Medulla oblongata (tissue), 1 donor: ENCODE measurements around the gene APOO.

Experiments
- DNase-seq: peaks from one replicate; pipeline ENCODE4 v3.0.0-alpha.2; 2015; ENCODE audit errors: extremely low spot score

The APOO gene

GRCh38 chrX:23819385-23820234 is 88.1 kb downstream of the APOO start:
- DNase-seq: no peak

GRCh38 chrX:23817979-23818336 is 89.8 kb downstream of the APOO start:
- no peak for DNase-seq

- no peak for DNase-seq
These were observed 91.6 kb downstream of the APOO start for GRCh38 chrX:23816179-23816578.

GRCh38 chrX:23815376-23815775 is 92.4 kb downstream of the APOO start:
- DNase-seq: no peak

- no peak for DNase-seq
These were observed 93.9 kb downstream of the APOO start for GRCh38 chrX:23813808-23814207.

GRCh38 chrX:23811656-23812055 is 96.1 kb downstream of the APOO start:
- peak; percentile 12 for DNase-seq

- peak; percentile 46 for DNase-seq
These were observed 96.6 kb downstream of the APOO start for GRCh38 chrX:23811108-23811651.

- no peak for DNase-seq
These were observed 97.5 kb downstream of the APOO start for GRCh38 chrX:23810279-23810678.

GRCh38 chrX:23805389-23805788 is 102.3 kb downstream of the APOO start:
- no peak for DNase-seq

GRCh38 chrX:23804578-23804977 is 103.2 kb downstream of the APOO start:
- DNase-seq: no peak

- DNase-seq: no peak
These were observed 103.8 kb downstream of the APOO start for GRCh38 chrX:23803931-23804381.

- no peak for DNase-seq
These were observed 105.3 kb downstream of the APOO start for GRCh38 chrX:23802431-23802830.

GRCh38 chrX:23799469-23800065 is 108.2 kb downstream of the APOO start:
- DNase-seq: no peak

GRCh38 chrX:23797371-23798128 is 110.2 kb downstream of the APOO start:
- DNase-seq: no peak

GRCh38 chrX:23795221-23795620 is 112.5 kb downstream of the APOO start:
- DNase-seq: no peak

GRCh38 chrX:23792861-23793553 is 114.7 kb downstream of the APOO start:
- DNase-seq: no peak

- no peak for DNase-seq
These were observed 117.6 kb downstream of the APOO start for GRCh38 chrX:23790155-23790497.

GRCh38 chrX:23789386-23790154 is 118.2 kb downstream of the APOO start:
- DNase-seq: no peak

GRCh38 chrX:23788946-23789345 is 118.8 kb downstream of the APOO start:
- DNase-seq: no peak

GRCh38 chrX:23788521-23788920 is 119.2 kb downstream of the APOO start:
- DNase-seq: no peak

GRCh38 chrX:23787745-23788118 is 120.0 kb downstream of the APOO start:
- DNase-seq: no peak
